Non-pigmented ciliary epithelial cell (primary cell): Measurements from ENCODE around the gene ARID1A.
"Not testable (repeated sequence)": the region's sequence is repeated elsewhere in the genome, so short reads cannot be mapped to it uniquely, and the experiment has no call there.

ENCODE experiments used
- DNase-seq: peaks from one replicate; pipeline ENCODE4 v3.0.0-alpha.2; 2010; ENCODE audit warnings: low read depth

Gene ARID1A

GRCh38 chr1:26697978-26698849, 2.4 kb downstream of the ARID1A start:
- peak; percentile 93 for DNase-seq

GRCh38 chr1:26700711-26701110, 4.9 kb downstream of the ARID1A start:
- no peak for DNase-seq

GRCh38 chr1:26701266-26701994, 5.6 kb downstream of the ARID1A start:
- DNase-seq: no peak

- no peak for DNase-seq
These were observed 6.3 kb downstream of the ARID1A start for GRCh38 chr1:26701995-26702679.

- DNase-seq: no peak
These were observed 6.8 kb downstream of the ARID1A start for GRCh38 chr1:26702680-26703038.

GRCh38 chr1:26703478-26703877, 7.7 kb downstream of the ARID1A start:
- no peak for DNase-seq

GRCh38 chr1:26704629-26705028, 8.8 kb downstream of the ARID1A start:
- no peak for DNase-seq

GRCh38 chr1:26705227-26705626, 9.4 kb downstream of the ARID1A start:
- DNase-seq: not testable (repeated sequence)

GRCh38 chr1:26705788-26706311, 10.0 kb downstream of the ARID1A start:
- DNase-seq: peak; percentile 64

- DNase-seq: no peak
These were observed 10.5 kb downstream of the ARID1A start for GRCh38 chr1:26706315-26706714.

GRCh38 chr1:26710811-26711210, 15.0 kb downstream of the ARID1A start:
- DNase-seq: no peak

- DNase-seq: no peak
These were observed 16.0 kb downstream of the ARID1A start for GRCh38 chr1:26711777-26712176.

GRCh38 chr1:26717017-26717491, 21.2 kb downstream of the ARID1A start:
- DNase-seq: no peak

GRCh38 chr1:26719205-26719604, 23.4 kb downstream of the ARID1A start:
- no peak for DNase-seq

GRCh38 chr1:26721669-26722355, 26.0 kb downstream of the ARID1A start:
- no peak for DNase-seq

GRCh38 chr1:26723013-26723991, 27.5 kb downstream of the ARID1A start:
- DNase-seq: peak; percentile 96

- DNase-seq: no peak
These were observed 28.3 kb downstream of the ARID1A start for GRCh38 chr1:26724118-26724517.

GRCh38 chr1:26724926-26725325, 29.1 kb downstream of the ARID1A start:
- no peak for DNase-seq

GRCh38 chr1:26725904-26726303, 30.1 kb downstream of the ARID1A start:
- DNase-seq: not testable (repeated sequence)

- DNase-seq: no peak
These were observed 31.0 kb downstream of the ARID1A start for GRCh38 chr1:26726784-26727183.

- DNase-seq: no peak
These were observed 31.7 kb downstream of the ARID1A start for GRCh38 chr1:26727476-26727875.
